Gastrocnemius medialis (tissue), 4 donors: ENCODE data around the gene OR10K2. TPM values are rescaled to one million over a fixed set of nuclear protein-coding genes. Genes with fewer than 3 reads are reported as not detected.
"Not testable (repeated sequence)": the region's sequence is repeated elsewhere in the genome, so short reads cannot be mapped to it uniquely, and the experiment has no call there.

ENCODE experiments used
- ATAC-seq, 2 donors: fragments of 150-250 bp; one replicate each; pipeline ENCODE4 v1.9.1; 2016
- DNase-seq, 2 donors: peaks; one replicate each; pipeline ENCODE4 v3.0.0-alpha.2; 2019
- H3K27ac ChIP-seq, 4 donors: fragments of 200-600 bp; sonication (generic); 1 replicate in 1 of 4; 2 replicates in 3 of 4; pipeline ENCODE4 v1.5.1; 2016 to 2018; ENCODE audit warnings: mild to moderate bottlenecking in 2 of 4, moderate library complexity in 1 of 4
- H3K27me3 ChIP-seq, 3 donors: fragments of 200-600 bp; sonication (generic) in 2 of 3; 1 replicate in 1 of 3; 2 replicates in 2 of 3; pipeline versions ENCODE4 v1.5.1 to v1.6.0; 2016 to 2019; ENCODE audit warnings: mild to moderate bottlenecking in 1 of 3, moderate library complexity in 1 of 3
- H3K36me3 ChIP-seq, 2 donors: fragments of 200-600 bp; sonication (generic) in 1 of 2; one replicate each; pipeline ENCODE4 v1.5.1; 2017 to 2018
- H3K4me1 ChIP-seq, 2 donors: fragments of 200-600 bp; sonication (generic) in 1 of 2; one replicate each; pipeline ENCODE4 v1.5.1; 2016 to 2017; ENCODE audit warnings: mild to moderate bottlenecking in 2 of 2
- H3K4me3 ChIP-seq, 4 donors: fragments of 200-600 bp; sonication (generic) in 3 of 4; 1 replicate in 1 of 4; 2 replicates in 3 of 4; pipeline ENCODE4 v1.5.1; 2016 to 2019; ENCODE audit warnings: mild to moderate bottlenecking in 2 of 4
- H3K9me3 ChIP-seq, 3 donors: fragments of 200-600 bp; sonication (generic) in 2 of 3; 1 replicate in 1 of 3; 2 replicates in 2 of 3; pipeline ENCODE4 v1.5.1; 2016 to 2019
- CTCF ChIP-seq, 5 experiments: fragments of 450-650 bp in 3 of 5; fragments of 200-600 bp in 2 of 5; sonication (generic) in 2 of 5; IDR thresholded peaks in 4 of 5; conservative IDR thresholded peaks in 1 of 5; 1 replicate in 4 of 5; 2 replicates in 1 of 5; pipeline ENCODE4 v1.5.1; 2016 to 2019; ENCODE audit warnings: antibody characterized with exemption in 5 of 5, mild to moderate bottlenecking in 3 of 5, moderate library complexity in 3 of 5
- POLR2A ChIP-seq, 2 donors: fragments of 450-650 bp; IDR thresholded peaks; one replicate each; pipeline ENCODE4 v1.6.1; 2017; ENCODE audit warnings: antibody characterized with exemption in 2 of 2, mild to moderate bottlenecking in 2 of 2, moderate library complexity in 2 of 2
- in situ Hi-C, 4 donors: fragments of 200-750 bp; cut with MboI; loops; one replicate each; pipeline versions ENCODE4 v1.15.0 to v1.8.0; 2017; ENCODE audit warnings: low sequenced_read_pairs in 4 of 4
- intact Hi-C: fragments of 100-400 bp; cut with DNase I; formaldehyde crosslinking; loops from one replicate; pipeline ENCODE4 v1.15.1; 2023; ENCODE audit warnings: low total_unique reads
- total RNA-seq, 4 donors: library from RNA; depleted of rRNA; stranded (reverse); fragments of >200 nt; gene quantifications; one replicate each; pipeline versions ENCODE4 v1.1.0 to v1.2.3, GENCODE V29; 2016

OR10K2 gene
- total RNA-seq, 4 donors from 2014 or later = not detected

- Histone ChIP-seq H3K27me3 (no peaks in the 10 kb centered on the region), H3K36me3 (no peaks in the 10 kb centered on the region), H3K9me3 (no peaks in the 10 kb centered on the region), H3K27ac (no peak overlapping the region), H3K4me1 (no peaks in the 10 kb centered on the region), H3K4me3 (no peak overlapping the region)
- no peak for TF ChIP-seq CTCF (IDR thresholded peaks at IDR 0.05 in 4 of 5, conservative IDR thresholded peaks at IDR 0.05 in 1 of 5)
- TF ChIP-seq POLR2A (IDR thresholded peaks at IDR 0.05) = no peak
- no peak for ATAC-seq
- intact Hi-C loops = no loop called here
- no peak for DNase-seq
- in situ Hi-C loops = no loop called here
Observed at GRCh38 chr1:158390331-158390730, 35.7 kb downstream of the OR10K2 start.

GRCh38 chr1:158374860-158375259 lies 51.2 kb downstream of the OR10K2 start:
- no peaks in the 10 kb centered on the region for H3K36me3 ChIP-seq
- DNase-seq (no peak), ATAC-seq (no peak)
- no peak for TF ChIP-seq CTCF (IDR thresholded peaks at IDR 0.05 in 4 of 5, conservative IDR thresholded peaks at IDR 0.05 in 1 of 5)
- TF ChIP-seq POLR2A (IDR thresholded peaks at IDR 0.05) = no peak
- H3K27ac ChIP-seq = no peak overlapping the region
- no peak overlapping the region for H3K4me3 ChIP-seq
- H3K4me1 ChIP-seq = no peaks in the 10 kb centered on the region
- H3K9me3 ChIP-seq = no peaks in the 10 kb centered on the region
- intact Hi-C loops (no loop called here), in situ Hi-C loops (no loop called here)
- H3K27me3 ChIP-seq = no peaks in the 10 kb centered on the region

GRCh38 chr1:158374101-158374500 lies 51.9 kb downstream of the OR10K2 start:
- H3K27ac ChIP-seq, H3K4me1 ChIP-seq, ATAC-seq, H3K36me3 ChIP-seq, intact Hi-C loops, H3K4me3 ChIP-seq, DNase-seq, H3K27me3 ChIP-seq, in situ Hi-C loops, H3K9me3 ChIP-seq: not testable (repeated sequence)

- in situ Hi-C loops (no loop called here), intact Hi-C loops (no loop called here)
- no peak for TF ChIP-seq POLR2A (IDR thresholded peaks at IDR 0.05)
- no peak for TF ChIP-seq CTCF (IDR thresholded peaks at IDR 0.05 in 4 of 5, conservative IDR thresholded peaks at IDR 0.05 in 1 of 5)
- ATAC-seq (no peak), DNase-seq (no peak)
- Histone ChIP-seq H3K4me3 (no peak overlapping the region), H3K4me1 (no peaks in the 10 kb centered on the region), H3K27ac (no peak overlapping the region), H3K9me3 (no peaks in the 10 kb centered on the region), H3K27me3 (no peaks in the 10 kb centered on the region), H3K36me3 (no peaks in the 10 kb centered on the region)
Observed at GRCh38 chr1:158371188-158371953, 54.7 kb downstream of the OR10K2 start.

Other genes starting within 250 kb of the OR10K2 start
- under 1 TPM in 2 of 4 donors, not detected in 2; 0.58 to 0.82 TPM for gene CD1D, start 245.3 kb downstream of the OR10K2 start, total RNA-seq
- gene CD1A, start 171.8 kb downstream of the OR10K2 start, total RNA-seq = not detected
- gene CD1C, start 136.3 kb downstream of the OR10K2 start, total RNA-seq = under 1 TPM in 1 of 4 donors, not detected in 3; 0.35 TPM
- not detected for gene CD1B, start 94.7 kb downstream of the OR10K2 start, total RNA-seq
- not detected for gene CD1E, start 72.3 kb downstream of the OR10K2 start, total RNA-seq
- gene OR10T2, start 26.8 kb downstream of the OR10K2 start, total RNA-seq = not detected
- gene OR10K1, start 35.6 kb upstream of the OR10K2 start, total RNA-seq = not detected
- not detected for gene OR10R2, start 46.0 kb upstream of the OR10K2 start, total RNA-seq
- not detected for gene OR6Y1, start 128.2 kb upstream of the OR10K2 start, total RNA-seq
- not detected for gene OR6P1, start 144.3 kb upstream of the OR10K2 start, total RNA-seq
- gene OR10X1, start 153.7 kb upstream of the OR10K2 start, total RNA-seq = not detected
- not detected for gene OR10Z1, start 179.0 kb upstream of the OR10K2 start, total RNA-seq